Measurements from ENCODE around the gene CDH24. TPM values are rescaled to one million over a fixed set of nuclear protein-coding genes. Genes with fewer than 3 reads are reported as not detected.

CDH24 gene
- total and polyA plus RNA-seq, 2 of the 13 experiments (the other 11 are each of a cell fraction or from before 2014, with no cell fraction given): 0.69 to 0.99 TPM

DNA sequence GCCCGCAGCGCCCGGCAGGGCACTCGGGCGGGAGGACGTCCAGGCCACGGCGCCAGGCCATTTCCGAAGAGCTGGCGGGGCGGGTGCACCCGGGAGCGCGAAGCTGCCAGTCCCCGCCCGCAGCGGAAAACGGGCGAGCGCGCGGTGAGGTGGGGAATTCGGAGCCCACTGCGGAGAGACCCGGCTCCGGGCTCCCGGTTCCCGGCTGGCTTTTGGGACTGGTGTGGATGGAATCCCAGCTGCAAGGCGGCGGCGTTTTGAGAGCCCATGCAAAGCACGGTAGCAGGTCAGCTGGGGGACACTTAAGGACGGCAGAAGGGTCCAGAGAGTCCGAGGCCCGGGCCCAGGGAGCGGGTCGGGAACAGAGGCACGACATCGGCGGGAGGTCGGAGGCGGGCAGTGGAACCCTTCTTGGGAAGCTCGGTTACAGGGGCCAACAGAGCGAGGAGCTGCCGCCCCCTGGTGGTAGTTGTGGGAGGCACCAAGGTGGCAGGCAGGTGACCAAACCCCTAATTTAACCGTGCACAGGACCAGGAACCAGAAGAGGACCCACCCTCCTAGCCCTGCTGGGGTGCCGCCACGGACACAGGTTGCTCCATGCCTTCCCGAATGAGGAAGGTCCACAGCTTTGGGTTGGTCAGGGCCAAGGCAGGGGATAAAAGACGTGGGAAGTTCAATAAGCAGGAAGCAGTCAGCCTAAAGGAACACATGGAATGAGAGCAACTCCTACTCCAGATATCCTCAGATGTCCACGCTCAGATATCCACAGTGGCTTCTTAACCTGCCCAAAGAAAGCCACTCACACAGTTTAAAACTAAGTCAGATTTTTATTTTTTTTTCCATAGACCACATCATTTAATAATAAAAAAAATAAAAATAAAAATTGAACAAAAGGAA, 685 bp upstream of the CDH24 start (continued):
- TF ChIP-seq, protein P1, sequence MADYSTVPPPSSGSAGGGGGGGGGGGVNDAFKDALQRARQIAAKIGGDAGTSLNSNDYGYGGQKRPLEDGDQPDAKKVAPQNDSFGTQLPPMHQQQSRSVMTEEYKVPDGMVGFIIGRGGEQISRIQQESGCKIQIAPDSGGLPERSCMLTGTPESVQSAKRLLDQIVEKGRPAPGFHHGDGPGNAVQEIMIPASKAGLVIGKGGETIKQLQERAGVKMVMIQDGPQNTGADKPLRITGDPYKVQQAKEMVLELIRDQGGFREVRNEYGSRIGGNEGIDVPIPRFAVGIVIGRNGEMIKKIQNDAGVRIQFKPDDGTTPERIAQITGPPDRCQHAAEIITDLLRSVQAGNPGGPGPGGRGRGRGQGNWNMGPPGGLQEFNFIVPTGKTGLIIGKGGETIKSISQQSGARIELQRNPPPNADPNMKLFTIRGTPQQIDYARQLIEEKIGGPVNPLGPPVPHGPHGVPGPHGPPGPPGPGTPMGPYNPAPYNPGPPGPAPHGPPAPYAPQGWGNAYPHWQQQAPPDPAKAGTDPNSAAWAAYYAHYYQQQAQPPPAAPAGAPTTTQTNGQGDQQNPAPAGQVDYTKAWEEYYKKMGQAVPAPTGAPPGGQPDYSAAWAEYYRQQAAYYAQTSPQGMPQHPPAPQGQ (CRISPR knock-in tag; IDR thresholded peaks at IDR 0.05; ENCODE audit: borderline replicate concordance): no peak; the same call in 1 of the 2 replicates
- TF ChIP-seq ZKSCAN8 (CRISPR knock-in tag; IDR thresholded peaks at IDR 0.05; ENCODE audit: borderline replicate concordance) (peak; percentile 87), MXD4 (CRISPR knock-in tag; IDR thresholded peaks at IDR 0.05) (peak; percentile 75; the same call in 1 of the 2 replicates), TERF1 (CRISPR knock-in tag; IDR thresholded peaks at IDR 0.05) (0 out of 2 replicates have a peak, but pooled peaks have one; percentile 64), PCBP2 (optimal IDR thresholded peaks at IDR 0.05; ENCODE audit: low read depth, low read length, poor library complexity, severe bottlenecking) (no peak), ZNF720 (CRISPR knock-in tag; IDR thresholded peaks at IDR 0.05) (no peak), SKI (IDR thresholded peaks at IDR 0.05; ENCODE audit: partially characterized antibody) (peak; percentile 40), ELF3 (CRISPR knock-in tag; IDR thresholded peaks at IDR 0.05) (peak; percentile 49; the same call in 1 of the 2 replicates), ZNF296 (CRISPR knock-in tag; conservative IDR thresholded peaks at IDR 0.05) (no peak), SATB2 (CRISPR knock-in tag; IDR thresholded peaks at IDR 0.05) (no peak), ZNF33B (CRISPR knock-in tag; IDR thresholded peaks at IDR 0.05) (no peak), HOXA3 (CRISPR knock-in tag; IDR thresholded peaks at IDR 0.05) (peak; percentile 65), ZNF710 (CRISPR knock-in tag; IDR thresholded peaks at IDR 0.05; ENCODE audit: borderline replicate concordance) (peak; percentile 90; the same call in 1 of the 2 replicates), KDM6A (CRISPR knock-in tag; IDR thresholded peaks at IDR 0.05; ENCODE audit: low read depth) (peak; percentile 21; the same call in 1 of the 2 replicates), BCL6 (CRISPR knock-in tag; IDR thresholded peaks at IDR 0.05) (peak; percentile 50; the same call in 1 of the 2 replicates), THAP9 (CRISPR knock-in tag; IDR thresholded peaks at IDR 0.05; ENCODE audit: borderline replicate concordance) (peak; percentile 88), NFKB2 (CRISPR knock-in tag; IDR thresholded peaks at IDR 0.05; ENCODE audit: borderline replicate concordance) (peak; percentile 95; the same call in 1 of the 2 replicates), PAX8 (CRISPR knock-in tag; IDR thresholded peaks at IDR 0.05; ENCODE audit: borderline replicate concordance) (peak; percentile 90)
